ENCODE measurements around the gene IDH3B.
A peak's percentile ranks its signal among the peaks of the same experiment; 100 is the strongest.

IDH3B gene

DNA sequence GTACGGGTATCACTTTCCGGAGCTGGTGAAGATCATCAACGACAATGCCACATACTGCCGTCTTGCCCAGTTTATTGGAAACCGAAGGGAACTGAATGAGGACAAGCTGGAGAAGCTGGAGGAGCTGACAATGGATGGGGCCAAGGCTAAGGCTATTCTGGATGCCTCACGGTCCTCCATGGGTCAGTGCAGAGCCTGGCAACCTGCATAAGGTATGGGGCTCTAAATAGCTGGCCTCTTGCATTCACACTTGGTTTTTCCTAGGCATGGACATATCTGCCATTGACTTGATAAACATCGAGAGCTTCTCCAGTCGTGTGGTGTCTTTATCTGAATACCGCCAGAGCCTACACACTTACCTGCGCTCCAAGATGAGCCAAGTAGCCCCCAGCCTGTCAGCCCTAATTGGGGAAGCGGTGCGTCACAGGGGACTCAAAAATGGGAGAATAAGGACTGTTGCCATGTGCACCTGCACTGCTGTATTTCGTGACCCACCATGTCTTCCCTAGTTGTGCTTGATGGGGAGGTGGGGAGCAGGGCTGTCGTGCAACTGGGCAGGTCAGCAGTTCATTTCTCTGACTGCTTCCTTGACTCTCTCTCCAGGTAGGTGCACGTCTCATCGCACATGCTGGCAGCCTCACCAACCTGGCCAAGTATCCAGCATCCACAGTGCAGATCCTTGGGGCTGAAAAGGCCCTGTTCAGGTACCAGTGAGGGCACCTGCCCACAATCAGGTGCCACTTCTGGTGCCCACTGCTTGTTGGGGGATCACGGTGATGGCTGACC is 8.5 kb downstream of the IDH3B start:
- DNase-seq: no peak

DNA sequence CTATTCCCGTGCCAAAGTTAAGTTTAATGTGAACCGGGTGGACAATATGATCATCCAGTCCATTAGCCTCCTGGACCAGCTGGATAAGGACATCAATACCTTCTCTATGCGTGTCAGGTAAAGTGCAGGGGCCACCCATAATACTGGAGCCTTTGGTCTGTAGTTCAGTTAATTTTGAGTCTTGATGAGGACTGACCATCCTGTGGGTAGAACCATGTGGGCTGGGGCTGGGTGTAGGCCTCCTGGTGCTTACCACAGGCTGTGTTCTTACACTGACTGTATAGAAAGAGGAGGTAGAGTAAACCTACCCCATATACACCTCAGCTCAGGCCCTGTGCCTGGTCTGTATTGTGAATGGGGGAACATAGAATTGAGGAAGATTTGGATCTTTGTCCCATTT is 9.2 kb downstream of the IDH3B start:
- DNase-seq: no peak

DNA sequence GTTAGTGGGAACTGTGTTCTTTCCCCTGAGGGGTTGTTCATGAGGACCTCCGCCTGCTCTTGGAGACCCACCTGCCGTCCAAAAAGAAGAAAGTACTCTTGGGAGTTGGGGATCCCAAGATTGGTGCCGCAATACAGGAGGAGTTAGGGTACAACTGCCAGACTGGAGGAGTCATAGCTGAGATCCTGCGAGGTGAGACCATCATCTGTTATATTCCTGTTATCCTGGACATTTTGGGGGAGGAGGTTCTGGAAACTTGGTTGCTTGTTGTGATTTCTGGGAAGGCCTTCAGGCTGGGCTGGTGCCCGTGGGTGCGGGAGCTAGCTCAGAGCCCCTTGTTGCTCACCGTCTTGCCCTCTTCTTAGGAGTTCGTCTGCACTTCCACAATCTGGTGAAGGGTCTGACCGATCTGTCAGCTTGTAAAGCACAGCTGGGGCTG is 9.6 kb downstream of the IDH3B start:
- no peak for DNase-seq

DNA sequence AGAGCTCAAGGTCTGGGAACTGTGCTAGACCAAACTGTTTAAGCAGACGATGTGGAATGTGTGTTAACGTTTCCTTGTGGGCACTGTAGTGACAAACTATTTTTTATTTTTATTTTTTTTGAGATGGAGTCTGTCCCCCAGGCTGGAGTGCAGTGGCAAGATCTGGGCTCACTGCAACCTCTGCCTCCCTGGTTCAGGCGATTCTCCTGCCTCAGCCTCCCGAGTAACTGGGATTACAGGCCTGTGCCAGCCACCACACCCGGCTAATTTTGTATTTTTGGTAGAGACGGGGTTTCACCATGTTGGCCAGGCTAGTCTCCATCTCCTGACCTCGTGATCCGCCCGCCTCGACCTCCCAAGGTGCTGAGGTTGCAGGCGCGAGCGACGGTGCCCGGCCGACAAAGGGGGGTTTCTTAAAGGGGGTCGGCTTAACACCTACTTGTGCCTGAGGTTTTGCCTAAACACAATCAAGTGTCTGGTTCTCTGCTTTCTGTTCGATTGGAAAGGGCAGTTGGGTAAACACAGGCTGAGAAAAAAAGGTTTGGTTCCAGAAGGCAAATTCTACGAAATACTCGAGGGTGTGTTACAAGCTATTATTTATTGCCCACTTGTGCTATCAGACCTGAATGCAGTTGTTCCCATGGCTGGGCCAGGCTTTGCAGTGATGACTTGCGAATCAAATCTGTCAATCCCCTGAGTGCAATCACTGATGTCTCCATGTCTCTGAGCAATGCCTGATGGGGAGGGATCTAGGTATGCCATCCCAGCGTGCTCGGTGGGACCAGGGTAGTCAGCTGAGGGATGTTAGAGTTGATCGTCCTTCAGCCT is 10.2 kb downstream of the IDH3B start:
- DNase-seq: no peak

DNA sequence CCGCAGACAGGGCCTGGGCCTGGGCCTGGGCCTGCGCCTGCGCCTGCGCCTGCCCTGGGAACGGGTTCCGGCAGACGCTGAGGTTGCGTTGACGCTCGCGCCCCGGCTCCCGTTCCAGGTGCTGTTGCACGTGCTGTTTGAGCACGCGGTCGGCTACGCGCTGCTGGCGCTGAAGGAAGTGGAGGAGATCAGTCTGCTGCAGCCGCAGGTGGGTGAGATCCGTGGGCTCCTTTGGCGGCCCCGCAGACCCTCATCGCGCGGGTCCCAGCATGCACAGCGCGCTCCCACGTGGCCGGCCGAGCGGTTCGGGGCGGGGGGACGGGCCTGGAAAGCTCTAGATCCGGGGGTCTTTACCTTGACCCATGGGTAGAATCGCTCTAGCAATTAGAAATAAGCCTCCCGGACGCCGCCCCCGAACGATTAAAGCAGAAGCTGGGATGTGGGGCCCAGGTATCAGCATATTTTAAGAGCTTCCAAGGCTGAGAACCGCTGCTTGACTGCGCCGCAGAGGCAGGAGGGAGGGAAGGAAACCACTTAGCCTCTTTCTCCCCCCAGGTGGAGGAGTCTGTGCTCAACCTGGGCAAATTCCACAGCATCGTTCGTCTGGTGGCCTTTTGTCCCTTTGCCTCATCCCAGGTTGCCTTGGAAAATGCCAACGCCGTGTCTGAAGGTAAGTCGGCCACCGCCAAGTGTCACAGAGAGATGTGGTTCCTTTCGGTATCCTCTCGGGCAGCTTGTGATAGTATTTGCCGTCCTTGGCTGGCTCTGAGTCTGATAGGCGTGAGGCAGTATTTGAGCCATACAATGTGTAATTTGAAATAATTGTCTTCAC is 11.1 kb downstream of the IDH3B start:
- peak; percentile 51 for DNase-seq

DNA sequence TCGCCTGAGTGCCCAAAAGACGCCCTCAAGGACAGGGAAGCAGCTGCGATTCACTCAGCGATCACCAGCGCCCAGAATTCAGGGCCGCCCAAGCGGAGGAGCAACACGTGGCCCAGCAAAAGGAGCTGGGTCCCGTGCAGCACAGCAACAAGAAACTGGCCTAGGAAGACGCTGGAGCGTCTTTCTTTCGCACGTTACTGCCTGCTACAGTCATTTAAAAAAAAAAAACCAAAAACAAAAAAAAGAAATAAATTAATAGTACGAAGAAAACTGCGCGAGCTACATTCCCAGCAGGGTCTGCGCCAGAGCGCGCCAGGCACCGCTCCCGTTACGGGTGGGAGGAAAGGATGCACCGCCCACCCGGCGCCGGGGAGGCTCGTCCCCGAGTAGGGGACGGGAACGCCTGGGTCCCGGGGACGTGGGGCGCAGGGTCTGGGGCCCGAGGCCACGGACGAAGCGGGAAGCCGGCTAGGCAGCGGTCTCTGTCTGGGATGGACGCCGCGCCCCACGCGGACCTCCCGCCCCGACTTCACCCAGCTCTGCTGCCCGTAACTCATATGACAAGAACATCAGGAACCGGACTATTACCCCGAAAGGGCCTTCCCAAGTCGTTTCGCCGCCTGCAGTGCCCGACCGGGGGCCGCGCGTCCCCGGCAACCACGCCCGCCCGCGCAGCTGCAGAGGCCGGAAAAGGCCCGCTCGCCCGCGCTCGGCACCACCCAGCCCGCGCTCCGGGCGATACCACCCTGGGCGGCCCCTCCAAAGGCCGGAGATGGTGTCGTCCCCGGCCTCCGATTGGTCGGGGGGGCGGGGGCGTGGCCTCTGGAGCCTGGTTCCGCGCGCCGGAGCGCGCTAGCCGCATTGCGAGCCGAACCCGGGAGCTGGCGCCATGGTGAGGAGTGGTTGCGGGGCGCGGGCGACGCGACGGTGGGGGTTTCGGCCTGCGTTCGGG is 12.0 kb downstream of the IDH3B start, which contains the start of gene NOP56:
TSS of gene NOP56 (plus strand) at position 861 of the 952 bp plus-strand sequence. CDS start at position 890, 29 bp downstream.
- peak; percentile 96 for DNase-seq

DNA sequence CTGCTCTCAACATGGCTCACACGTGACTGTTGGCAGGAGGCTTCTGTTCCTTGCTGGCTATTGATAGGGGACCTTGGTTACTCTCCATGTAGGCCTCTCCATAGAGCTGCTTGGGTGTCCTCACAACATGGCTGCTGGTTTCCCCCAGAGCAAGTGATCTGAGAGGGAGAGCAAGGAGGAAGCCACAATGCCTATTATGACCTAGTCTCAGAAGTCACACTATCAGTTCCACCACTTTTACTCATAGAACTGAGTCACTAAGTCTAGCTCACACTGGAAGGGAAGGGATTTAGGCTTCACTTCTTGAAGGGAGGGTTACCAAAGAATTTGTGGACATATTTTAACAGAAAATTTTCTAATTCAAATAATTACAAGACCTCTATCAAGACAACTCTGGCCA is 20.3 kb downstream of the IDH3B start:
- no peak for DNase-seq

DNA sequence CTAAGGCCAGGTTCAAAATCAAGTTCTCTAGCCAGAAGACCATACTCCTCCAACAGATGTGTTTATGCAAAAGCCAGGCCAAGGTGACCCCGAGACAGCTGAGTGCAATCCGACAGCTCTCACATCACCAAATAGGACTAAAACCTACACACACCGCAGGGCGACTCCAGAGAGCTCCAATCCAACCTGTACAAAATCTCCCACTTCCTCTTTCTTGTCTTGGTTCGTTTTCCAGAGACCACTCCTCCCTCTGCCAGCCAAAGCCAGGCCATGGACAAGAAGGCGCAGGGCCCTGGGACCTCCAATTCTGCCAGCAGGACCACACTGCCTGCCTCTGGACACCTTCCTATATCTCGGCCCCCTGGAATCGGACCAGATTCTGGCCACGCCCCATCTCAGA is 23.1 kb downstream of the IDH3B start:
- DNase-seq: no peak

DNA sequence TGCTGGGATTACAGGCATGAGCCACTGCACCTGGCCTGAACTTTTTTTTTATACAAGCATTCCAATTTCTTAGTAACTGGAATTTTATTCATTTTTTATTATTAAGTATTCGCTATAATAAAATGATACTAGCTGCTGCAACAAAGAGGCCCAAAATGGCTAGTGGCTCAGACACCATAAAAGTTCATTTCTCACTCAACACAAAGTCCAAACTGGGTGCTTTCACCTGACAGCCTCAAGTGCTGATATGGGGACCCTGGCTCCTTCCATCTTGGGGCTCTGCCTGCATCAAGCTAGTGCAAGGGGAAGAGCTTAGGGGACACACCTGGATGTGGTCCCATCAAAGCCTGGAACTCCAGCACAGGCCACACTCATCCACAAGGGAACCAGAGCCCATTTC is 23.8 kb downstream of the IDH3B start:
- no peak for DNase-seq

DNA sequence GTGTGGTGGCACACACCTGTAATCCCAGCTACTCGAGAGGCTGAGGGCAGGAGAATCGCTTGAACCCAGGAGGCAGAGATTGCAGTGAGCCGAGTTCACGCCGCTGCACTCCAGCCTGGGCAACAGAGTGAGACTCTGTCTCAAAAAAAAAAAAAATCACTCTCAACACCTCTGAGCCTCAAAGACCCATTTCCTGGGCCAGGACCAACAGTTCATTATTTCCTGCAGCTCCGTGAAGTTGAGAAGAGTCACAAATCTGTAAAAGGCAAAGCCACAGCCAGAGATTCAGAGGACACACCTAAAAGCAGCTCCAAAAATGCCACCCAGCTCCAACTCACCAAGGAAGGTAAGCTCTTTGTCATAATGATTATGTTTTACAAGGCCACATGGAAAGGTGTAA is 26.8 kb downstream of the IDH3B start:
- DNase-seq: no peak

DNA sequence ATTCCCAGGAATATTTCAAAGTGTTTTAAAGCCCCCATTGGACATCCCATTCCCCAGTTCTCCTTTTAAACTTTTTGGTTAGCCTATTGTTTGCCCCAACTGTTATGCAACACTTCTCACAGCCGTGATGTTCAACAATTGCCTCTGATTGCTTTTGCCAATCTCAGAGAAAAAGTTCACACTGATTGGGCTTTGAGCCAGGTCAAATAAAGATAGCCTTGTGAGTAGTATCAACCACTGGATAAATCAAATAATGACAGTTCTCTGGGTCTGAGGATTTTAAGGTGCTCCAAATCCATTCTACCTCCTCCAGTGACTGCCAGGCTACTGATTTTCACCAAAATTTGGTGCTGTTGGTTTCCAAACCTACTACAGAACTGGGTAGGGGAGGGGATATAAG is 30.6 kb downstream of the IDH3B start:
- no peak for DNase-seq

DNA sequence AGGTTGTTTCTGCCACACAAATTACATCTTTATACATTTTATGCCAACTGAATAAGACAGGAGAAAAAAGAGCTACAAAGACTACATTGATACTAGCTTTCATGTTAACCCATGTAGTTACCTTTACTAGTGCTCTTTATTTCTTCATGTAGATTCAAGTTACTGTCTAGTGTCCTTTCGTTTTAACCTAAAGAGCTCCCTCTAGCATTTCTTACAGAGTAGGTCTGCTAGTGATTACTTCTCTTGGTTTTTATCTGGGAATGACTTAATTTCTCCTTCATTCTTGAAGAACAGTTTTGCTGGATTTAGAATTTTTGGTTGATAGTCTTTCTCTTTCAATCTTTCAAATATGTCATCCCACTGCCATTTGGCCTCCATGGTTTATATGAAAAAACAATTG is 32.8 kb downstream of the IDH3B start:
- DNase-seq: no peak

DNA sequence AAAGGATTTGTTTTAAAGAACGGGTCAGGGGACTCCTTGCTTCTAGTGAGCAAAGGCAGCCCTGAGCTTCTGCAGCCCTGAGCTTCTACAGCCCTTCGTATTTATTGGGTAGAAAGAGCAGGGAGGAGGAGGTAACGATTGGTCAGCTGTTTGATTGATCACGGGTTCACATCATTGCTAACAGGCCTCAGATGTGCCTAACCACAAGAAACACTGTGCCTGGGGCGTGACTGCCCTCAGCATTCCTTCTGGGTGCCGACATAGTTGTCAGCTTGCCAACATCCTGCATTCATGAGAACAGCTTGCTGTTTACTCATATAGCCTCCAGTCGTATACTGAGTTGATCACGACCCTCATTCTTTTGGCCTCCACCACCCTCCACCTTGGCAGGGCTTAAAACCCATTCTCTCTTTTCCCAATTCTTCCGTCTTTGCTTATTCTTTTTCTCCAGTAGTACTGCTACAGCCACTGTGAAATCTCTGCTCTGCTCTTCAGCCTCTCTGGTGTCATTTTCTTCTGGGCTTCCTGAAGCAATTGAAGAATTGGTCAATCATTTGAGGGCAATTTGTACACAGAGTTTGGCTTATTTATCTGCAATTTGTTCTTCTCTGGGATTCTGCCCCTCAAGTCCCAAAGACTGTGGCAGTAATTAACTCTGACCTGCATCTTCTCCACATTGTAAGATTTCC is 37.0 kb downstream of the IDH3B start:
- no peak for DNase-seq

DNA sequence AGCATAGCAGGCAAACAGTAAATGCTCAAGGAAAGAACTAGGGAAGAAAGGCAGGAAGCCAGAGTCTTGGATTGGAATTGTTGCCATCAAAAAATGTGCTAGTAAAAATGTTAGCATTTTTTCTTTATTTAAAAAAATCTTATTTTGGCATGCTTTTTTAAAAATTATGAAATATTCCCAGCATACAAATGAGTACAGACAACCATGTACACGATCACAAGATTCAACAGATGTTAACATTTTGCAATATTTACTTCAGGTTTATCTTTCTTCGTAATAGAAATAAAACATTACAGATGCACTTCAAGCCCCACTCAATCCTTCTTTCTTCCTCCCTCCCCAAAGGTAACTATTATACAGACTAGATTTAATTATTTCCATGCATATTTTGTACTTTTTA is 39.0 kb downstream of the IDH3B start:
- DNase-seq: no peak

DNA sequence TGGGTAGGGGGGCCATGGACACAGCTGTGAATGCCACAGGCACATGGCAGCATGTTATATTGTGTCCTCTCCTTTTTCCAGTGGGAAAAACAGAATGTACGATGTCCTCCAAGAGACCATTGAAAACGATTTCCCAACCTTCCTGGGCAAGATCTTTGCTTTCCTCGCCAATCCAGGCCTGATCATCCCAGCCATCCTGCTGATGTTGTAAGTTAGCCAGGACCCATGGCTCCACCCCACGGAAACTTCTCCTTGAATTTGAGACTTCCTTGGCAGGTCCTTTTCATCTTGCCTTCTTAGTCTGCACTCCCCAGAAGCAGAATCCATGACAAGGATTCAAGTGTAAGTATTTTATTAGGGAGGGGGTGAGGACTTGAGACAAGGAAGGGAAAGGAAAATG is 39.8 kb downstream of the IDH3B start:
- no peak for DNase-seq

DNA sequence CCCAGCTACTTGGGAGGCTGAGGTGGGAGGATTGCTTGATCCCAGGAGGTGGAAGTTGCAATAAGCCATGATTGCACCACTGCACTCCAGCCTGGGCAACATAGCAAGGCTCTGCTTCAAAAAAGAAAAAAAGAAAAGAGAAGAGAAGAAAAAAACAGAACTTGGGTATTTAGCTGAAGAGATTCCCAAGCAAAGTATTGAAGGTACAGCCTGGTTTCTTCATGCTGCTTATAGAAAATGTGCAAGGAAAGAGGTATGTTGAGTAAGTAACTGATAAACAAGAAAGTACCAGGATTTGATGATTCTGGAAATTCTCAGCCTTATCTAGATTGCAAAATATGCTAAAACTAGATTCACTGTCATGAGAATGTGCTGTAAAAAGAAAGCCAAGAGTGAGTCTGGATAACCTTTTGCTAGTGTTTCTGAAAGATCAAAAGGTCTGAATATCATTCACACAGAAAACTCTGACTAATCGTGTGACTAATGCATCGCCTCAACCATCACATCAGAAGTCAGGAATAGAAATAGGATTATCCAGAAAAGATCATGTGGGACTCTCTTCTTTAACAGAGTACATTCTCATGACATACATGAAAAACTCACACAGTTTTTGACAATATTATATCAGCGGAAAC is 43.9 kb downstream of the IDH3B start:
- DNase-seq: no peak

DNA sequence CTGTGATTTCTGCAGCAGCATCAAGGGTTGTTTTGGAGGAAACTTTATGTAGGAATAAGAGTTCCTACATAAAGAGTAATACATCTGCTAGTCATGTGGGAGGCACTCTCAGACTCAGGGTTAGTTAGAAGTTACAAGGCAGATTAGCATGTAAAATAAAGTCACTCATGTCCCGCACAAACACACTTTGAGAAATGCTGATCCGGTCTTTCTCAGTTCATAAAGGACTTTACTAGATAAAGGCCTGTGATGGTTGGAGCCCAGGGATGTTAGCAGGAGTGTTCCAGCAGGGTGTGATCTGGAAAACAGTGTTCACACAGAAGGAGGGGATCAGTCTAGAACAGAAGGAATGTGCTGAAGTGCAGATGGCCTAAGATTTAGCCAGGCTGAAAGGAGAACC is 44.7 kb downstream of the IDH3B start:
- DNase-seq: no peak

DNA sequence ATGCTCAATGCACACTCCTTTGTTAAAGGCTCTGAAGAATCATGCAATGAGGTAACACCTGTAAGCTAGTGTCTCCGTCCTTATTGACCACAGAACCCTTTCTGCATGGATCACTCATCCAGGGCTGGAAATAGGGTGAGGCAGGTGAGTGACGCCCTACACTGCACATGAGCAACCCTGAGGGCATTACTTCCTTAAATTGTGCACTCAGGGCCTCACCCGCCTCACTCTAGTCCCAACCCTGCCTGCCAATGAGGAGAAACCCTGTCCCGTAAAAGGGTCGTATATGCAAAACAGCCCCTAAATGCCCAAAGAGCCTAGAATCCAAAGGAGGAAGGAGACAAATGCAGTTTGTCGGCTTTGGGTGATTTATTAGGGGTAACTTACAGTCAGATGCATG is 45.2 kb downstream of the IDH3B start:
- no peak for DNase-seq

DNA sequence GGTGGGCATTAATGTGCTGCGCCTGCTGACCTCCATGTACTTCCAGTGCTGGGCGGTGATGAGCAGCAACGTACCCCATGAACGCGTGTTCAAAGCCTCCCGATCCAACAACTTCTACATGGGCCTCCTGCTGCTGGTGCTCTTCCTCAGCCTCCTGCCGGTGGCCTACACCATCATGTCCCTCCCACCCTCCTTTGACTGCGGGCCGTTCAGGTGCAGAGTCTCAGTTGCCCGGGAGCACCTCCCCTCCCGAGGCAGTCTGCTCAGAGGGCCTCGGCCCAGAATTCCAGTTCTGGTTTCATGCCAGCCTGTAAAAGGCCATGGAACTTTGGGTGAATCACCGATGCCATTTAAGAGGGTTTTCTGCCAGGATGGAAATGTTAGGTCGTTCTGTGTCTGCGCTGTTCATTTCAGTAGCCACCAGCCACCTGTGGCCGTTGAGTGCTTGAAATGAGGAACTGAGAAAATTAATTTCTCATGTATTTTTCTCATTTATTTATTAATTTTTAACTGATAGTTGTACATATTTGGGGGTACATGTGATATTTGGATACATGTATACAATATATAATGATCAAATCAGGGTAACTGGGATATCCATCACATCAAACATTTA is 46.8 kb downstream of the IDH3B start:
- DNase-seq: no peak

DNA sequence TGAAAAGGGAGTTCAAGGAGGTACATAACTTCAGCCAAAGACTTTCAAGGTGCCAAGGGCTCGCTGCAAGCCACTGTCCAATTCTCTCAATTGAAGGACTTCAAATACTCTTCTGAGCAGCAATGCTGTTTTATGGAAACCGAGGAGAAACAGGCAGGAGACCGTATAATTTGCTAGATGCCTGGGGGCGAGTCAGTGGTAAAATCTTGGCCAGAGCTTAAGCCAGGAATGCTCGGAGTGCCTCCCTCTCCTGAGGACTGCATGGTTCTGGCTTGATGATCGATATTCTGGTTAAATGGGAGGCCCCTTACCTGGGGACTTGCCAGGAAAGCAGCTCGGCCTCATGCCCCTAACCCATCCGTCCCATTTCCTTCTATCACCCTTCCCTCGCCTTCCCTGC is 47.4 kb downstream of the IDH3B start:
- DNase-seq: no peak

DNA sequence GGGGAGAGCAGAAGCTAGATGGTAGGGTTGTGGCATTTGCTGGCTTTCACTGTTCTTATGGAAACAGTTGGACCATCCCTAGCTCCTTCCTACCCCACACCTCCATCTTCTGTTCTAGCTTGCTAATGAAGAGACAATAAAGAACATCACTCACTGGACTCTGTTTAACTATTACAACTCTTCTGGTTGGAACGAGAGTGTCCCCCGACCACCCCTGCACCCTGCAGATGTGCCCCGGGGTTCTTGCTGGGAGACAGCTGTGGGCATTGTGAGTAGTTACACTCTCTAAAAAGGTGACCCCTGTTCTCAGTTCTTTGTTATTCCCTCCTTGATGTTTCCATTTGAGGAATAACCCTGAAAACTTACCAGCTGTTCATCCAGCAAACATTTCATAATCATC is 51.9 kb downstream of the IDH3B start:
- no peak for DNase-seq
